Activated CD8-positive, alpha-beta T cell treated with anti-CD3 and anti-CD28 coated beads for 36 hours (primary cell): Measurements from ENCODE around the gene BPIFA3. TPM values are rescaled to one million over a fixed set of nuclear protein-coding genes. Genes with fewer than 3 reads are reported as not detected.
"Not testable (repeated sequence)": the region's sequence is repeated elsewhere in the genome, so short reads cannot be mapped to it uniquely, and the experiment has no call there.

Experiments used
- ATAC-seq: fragments of 200-7000 bp; cut with Tn5 transposase; one replicate; pipeline ENCODE4 v1.10.0; 2021; ENCODE audit warnings: mild to moderate bottlenecking, moderate library complexity
- CTCF ChIA-PET: fragments of 350-600 bp; sonication (Branson Sonifier 250); formaldehyde crosslinking; loops from one replicate; lab custom pipeline; 2021; ENCODE audit warnings: antibody characterized with exemption; lab: Charles Lee
- POLR2A ChIA-PET: fragments of 350-600 bp; sonication (Branson Sonifier 250); formaldehyde crosslinking; loops from one replicate; lab custom pipeline; 2021; ENCODE audit warnings: antibody characterized with exemption; lab: Charles Lee
- DNase-seq: peaks from one replicate; pipeline ENCODE4 v3.0.0-alpha.2; 2020
- H3K27ac Mint-ChIP-seq: one replicate; pipeline ENCODE4 v1.8.0; 2021; ENCODE audit warnings: mild to moderate bottlenecking, mixed read lengths
- H3K27me3 Mint-ChIP-seq: one replicate; pipeline ENCODE4 v1.8.0; 2021; ENCODE audit warnings: mixed read lengths
- H3K36me3 Mint-ChIP-seq: one replicate; pipeline ENCODE4 v1.8.0; 2021; ENCODE audit warnings: low read depth, mixed read lengths
- H3K4me1 Mint-ChIP-seq: one replicate; pipeline ENCODE4 v1.8.0; 2021; ENCODE audit warnings: low read depth, mixed read lengths
- H3K4me3 Mint-ChIP-seq: one replicate; pipeline ENCODE4 v1.8.0; 2021; ENCODE audit warnings: mild to moderate bottlenecking, moderate library complexity, mixed read lengths
- H3K9me3 Mint-ChIP-seq: one replicate; pipeline ENCODE4 v1.8.0; 2021; ENCODE audit warnings: mixed read lengths
- CTCF ChIP-seq: fragments of 200-600 bp; IDR thresholded peaks from one replicate; pipeline ENCODE4 v1.8.0; 2022; ENCODE audit warnings: antibody characterized with exemption, mild to moderate bottlenecking
- intact Hi-C: fragments of 100-400 bp; cut with micrococcal nuclease; formaldehyde crosslinking; loops from one replicate; pipeline ENCODE4 v1.10.0; 2022
- total RNA-seq, 2 experiments: library from RNA; stranded (reverse); gene quantifications; one replicate each; pipeline ENCODE4 v1.2.3, GENCODE V29; 2021

BPIFA3 gene
- total RNA-seq, 2 experiments from 2014 or later: not detected

GRCh38 chr20:33183312-33183711, 33.8 kb upstream of the BPIFA3 start:
- DNase-seq (no peak), ATAC-seq (no peak)
- Mint-ChIP-seq H3K27ac (no peak overlapping the region), H3K4me3 (no peak overlapping the region), H3K27me3 (no peaks in the 10 kb centered on the region), H3K9me3 (no peaks in the 10 kb centered on the region), H3K36me3 (no peaks in the 10 kb centered on the region), H3K4me1 (no peaks in the 10 kb centered on the region)
- intact Hi-C loops: no loop called here
- POLR2A ChIA-PET: no interaction called here
- TF ChIP-seq CTCF: no peak
- CTCF ChIA-PET: no interaction called here

- DNase-seq, H3K4me3 Mint-ChIP-seq, CTCF ChIA-PET, intact Hi-C loops, ATAC-seq, H3K4me1 Mint-ChIP-seq, H3K9me3 Mint-ChIP-seq, H3K27me3 Mint-ChIP-seq, H3K36me3 Mint-ChIP-seq, POLR2A ChIA-PET, H3K27ac Mint-ChIP-seq: not testable (repeated sequence)
Measured at GRCh38 chr20:33185031-33185590, 32.0 kb upstream of the BPIFA3 start.

GRCh38 chr20:33187491-33187890, 29.7 kb upstream of the BPIFA3 start:
- Mint-ChIP-seq H3K27ac (no peak overlapping the region), H3K4me1 (no peaks in the 10 kb centered on the region), H3K36me3 (no peaks in the 10 kb centered on the region), H3K9me3 (no peaks in the 10 kb centered on the region), H3K4me3 (no peak overlapping the region), H3K27me3 (peaks cover 8% of the 10 kb centered on the region)
- POLR2A ChIA-PET: no interaction called here
- intact Hi-C loops: no loop called here
- no peak for TF ChIP-seq CTCF
- ATAC-seq (no peak), DNase-seq (no peak)
- CTCF ChIA-PET: interaction anchor here (0.8 kb wide), 1 partner anchor 19 kb away, joined by 3 read pairs; no protein-coding TSS in a partner anchor

GRCh38 chr20:33188421-33188820, 28.7 kb upstream of the BPIFA3 start:
- POLR2A ChIA-PET: no interaction called here
- peaks cover 8% of the 10 kb centered on the region for H3K27me3 Mint-ChIP-seq
- no peak overlapping the region for H3K4me3 Mint-ChIP-seq
- no peak overlapping the region for H3K27ac Mint-ChIP-seq
- no peaks in the 10 kb centered on the region for H3K36me3 Mint-ChIP-seq
- no peaks in the 10 kb centered on the region for H3K9me3 Mint-ChIP-seq
- CTCF ChIA-PET: no interaction called here
- no peak for TF ChIP-seq CTCF
- H3K4me1 Mint-ChIP-seq: no peaks in the 10 kb centered on the region
- DNase-seq: no peak
- intact Hi-C loops: no loop called here
- ATAC-seq: no peak

- CTCF ChIA-PET: no interaction called here
- TF ChIP-seq CTCF: no peak
- Mint-ChIP-seq H3K4me3 (no peak overlapping the region), H3K36me3 (no peaks in the 10 kb centered on the region), H3K4me1 (no peaks in the 10 kb centered on the region), H3K27me3 (peaks cover 8% of the 10 kb centered on the region), H3K27ac (no peak overlapping the region), H3K9me3 (no peaks in the 10 kb centered on the region)
- no peak for DNase-seq
- intact Hi-C loops: no loop called here
- ATAC-seq: no peak
- POLR2A ChIA-PET: no interaction called here
Measured at GRCh38 chr20:33191484-33191883, 25.7 kb upstream of the BPIFA3 start.

GRCh38 chr20:33191955-33192354, 25.2 kb upstream of the BPIFA3 start:
- CTCF ChIA-PET: no interaction called here
- no peak overlapping the region for H3K4me3 Mint-ChIP-seq
- intact Hi-C loops: no loop called here
- peaks cover 8% of the 10 kb centered on the region for H3K27me3 Mint-ChIP-seq
- no peaks in the 10 kb centered on the region for H3K36me3 Mint-ChIP-seq
- TF ChIP-seq CTCF: no peak
- DNase-seq (no peak), ATAC-seq (no peak)
- no peak overlapping the region for H3K27ac Mint-ChIP-seq
- H3K9me3 Mint-ChIP-seq: no peaks in the 10 kb centered on the region
- H3K4me1 Mint-ChIP-seq: no peaks in the 10 kb centered on the region
- POLR2A ChIA-PET: no interaction called here
